ENCODE results near the gene VSTM2L.

Gene VSTM2L

DNA sequence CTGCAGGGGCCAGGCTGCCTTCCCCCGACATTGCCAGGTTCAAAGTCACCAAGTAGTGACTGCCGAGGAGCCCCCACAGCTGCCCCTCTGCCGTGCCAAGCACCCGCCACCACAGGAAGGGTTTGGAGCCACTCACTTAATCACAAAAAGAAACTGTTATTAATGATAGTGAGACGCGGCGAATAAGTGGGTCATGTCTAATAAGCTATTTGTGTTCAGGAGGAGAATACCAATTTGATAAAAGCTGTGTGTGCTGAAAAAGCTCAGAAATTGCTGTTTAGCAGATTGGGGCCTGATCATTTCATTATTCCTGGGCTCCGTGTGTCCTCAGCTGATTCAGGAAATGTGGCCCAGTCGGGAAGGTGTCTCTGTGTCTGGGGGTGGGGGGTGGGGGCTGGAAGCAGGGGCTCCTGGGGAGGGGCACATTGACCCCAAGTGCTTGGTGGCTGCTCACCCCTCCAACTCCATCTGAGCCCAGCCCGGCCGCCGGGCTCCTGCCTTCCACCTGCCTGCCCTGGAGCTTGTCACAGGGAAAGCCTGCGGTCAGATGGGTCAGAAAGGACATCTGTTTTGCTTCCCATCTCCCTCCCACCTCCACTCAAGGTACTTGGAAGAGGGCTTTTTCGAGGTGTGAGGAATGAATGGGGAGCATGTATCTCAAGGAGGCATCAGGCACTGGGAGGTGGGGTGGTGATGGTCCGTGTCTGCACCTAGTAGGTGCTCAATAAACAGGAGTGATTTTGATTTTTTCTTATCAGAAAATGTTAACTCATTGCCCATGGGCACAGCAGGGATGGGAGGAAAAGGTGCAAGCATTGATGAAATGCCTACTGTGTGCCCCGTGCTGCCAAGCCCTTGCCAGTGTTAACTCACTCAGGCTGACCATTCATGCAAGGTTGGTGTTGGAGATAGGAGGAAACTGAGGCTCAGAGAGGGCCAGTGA is 3.0 kb downstream of the VSTM2L start:
- no peak for DNase-seq (ENCODE audit: low read depth)
- TF ChIP-seq CTCF (conservative IDR thresholded peaks at IDR 0.05; ENCODE audit: control insufficient read depth, insufficient read depth, low read depth, low read length) = no peak

GRCh38 chr20:37907330-37907676 is 4.4 kb downstream of the VSTM2L start:
- TF ChIP-seq CTCF (conservative IDR thresholded peaks at IDR 0.05; ENCODE audit: control insufficient read depth, insufficient read depth, low read depth, low read length) = no peak
- no peak for DNase-seq (ENCODE audit: low read depth)
- no peak overlapping the region for H3K4me3 ChIP-seq (ENCODE audit: control insufficient read depth, low read depth, low read length)

More for the DNA sequence above, 3.0 kb downstream of the VSTM2L start:
- no peak overlapping the region for H3K4me3 ChIP-seq (ENCODE audit: control insufficient read depth, low read depth, low read length)

GRCh38 chr20:37907677-37908401 is 4.9 kb downstream of the VSTM2L start:
- peak; percentile 72 for DNase-seq (ENCODE audit: low read depth)
- no peak for TF ChIP-seq CTCF (conservative IDR thresholded peaks at IDR 0.05; ENCODE audit: control insufficient read depth, insufficient read depth, low read depth, low read length)
- no peak overlapping the region for H3K4me3 ChIP-seq (ENCODE audit: control insufficient read depth, low read depth, low read length)

DNA sequence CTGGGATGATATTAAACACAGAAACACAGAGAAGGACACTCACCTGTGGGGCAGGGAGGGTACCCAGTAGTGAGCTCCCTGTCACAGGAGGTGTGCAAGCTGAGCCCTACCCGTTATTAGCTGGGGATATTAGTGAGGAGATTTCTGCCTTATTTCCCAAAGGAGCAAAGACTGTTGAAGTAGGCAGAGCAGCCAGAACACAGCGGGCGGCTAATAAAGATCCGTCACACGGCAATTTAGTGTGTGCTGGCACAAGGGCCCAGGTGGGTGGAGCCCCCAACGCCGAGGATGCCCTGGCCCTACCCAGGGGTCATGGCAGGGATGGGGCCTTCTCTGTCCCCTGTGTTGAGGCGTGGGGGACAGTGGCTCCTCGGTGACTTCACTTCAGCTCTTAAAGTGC is 8.3 kb downstream of the VSTM2L start:
- TF ChIP-seq CTCF (conservative IDR thresholded peaks at IDR 0.05; ENCODE audit: control insufficient read depth, insufficient read depth, low read depth, low read length) = no peak
- no peak overlapping the region for H3K4me3 ChIP-seq (ENCODE audit: control insufficient read depth, low read depth, low read length)
- no peak for DNase-seq (ENCODE audit: low read depth)

GRCh38 chr20:37911838-37912281 is 8.9 kb downstream of the VSTM2L start:
- peak; percentile 47 for DNase-seq (ENCODE audit: low read depth)
- TF ChIP-seq CTCF (conservative IDR thresholded peaks at IDR 0.05; ENCODE audit: control insufficient read depth, insufficient read depth, low read depth, low read length) = no peak
- H3K4me3 ChIP-seq (ENCODE audit: control insufficient read depth, low read depth, low read length) = no peak overlapping the region

DNA sequence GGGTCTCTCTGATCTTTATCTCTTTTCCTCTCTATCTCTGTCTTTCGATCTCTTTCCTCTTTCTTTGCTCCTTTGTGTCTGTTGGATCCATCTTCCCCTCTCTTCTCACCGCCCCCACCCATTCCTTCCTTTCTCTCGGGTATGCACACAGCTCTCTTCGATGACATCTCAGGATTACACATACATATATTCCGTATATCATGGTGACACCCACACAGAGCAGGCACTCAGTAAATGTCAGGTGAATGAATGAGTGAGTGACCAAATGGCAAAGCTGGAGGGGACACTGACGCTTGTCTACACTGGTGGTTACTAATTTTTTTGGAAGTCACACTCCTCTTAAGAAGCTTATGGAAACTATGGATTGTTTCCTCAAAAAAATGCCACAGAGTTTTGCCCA is 9.9 kb downstream of the VSTM2L start:
- TF ChIP-seq CTCF (conservative IDR thresholded peaks at IDR 0.05; ENCODE audit: control insufficient read depth, insufficient read depth, low read depth, low read length) = no peak
- H3K4me3 ChIP-seq (ENCODE audit: control insufficient read depth, low read depth, low read length) = no peak overlapping the region
- no peak for DNase-seq (ENCODE audit: low read depth)

Data from fibroblast of mammary gland (primary cell).